CD4-positive, CD25-positive, alpha-beta regulatory T cell (primary cell): Measurements from ENCODE around the gene CMTM7. TPM values are rescaled to one million over a fixed set of nuclear protein-coding genes. Genes with fewer than 3 reads are reported as not detected.

Experiments used
- ATAC-seq, 2 donors: fragments of 150-1000 bp; cut with Tn5 transposase; one replicate each; pipeline ENCODE4 v1.10.0; 2021; ENCODE audit warnings: low read depth in 2 of 2, moderate number of reproducible peaks in 2 of 2, moderate library complexity in 1 of 2
- DNase-seq, 3 donors: peaks; one replicate each; pipeline versions ENCODE4 v3.0.0 to v3.0.0-alpha.2; 2012 to 2022; ENCODE audit warnings: mixed read lengths in 1 of 3
- H3K27ac ChIP-seq: one replicate; pipeline ENCODE4 v1.7.0; 2013; ENCODE audit warnings: mild to moderate bottlenecking, low read length; ENCODE audit not compliant: insufficient read depth, poor library complexity, severe bottlenecking
- H3K27me3 ChIP-seq: one replicate; pipeline ENCODE4 v1.7.0; 2013; ENCODE audit warnings: low read length; ENCODE audit not compliant: control insufficient read depth, insufficient read depth
- H3K36me3 ChIP-seq: one replicate; pipeline ENCODE4 v1.7.0; 2013; ENCODE audit warnings: mild to moderate bottlenecking, low read length, moderate library complexity; ENCODE audit not compliant: control insufficient read depth, insufficient read depth
- H3K4me1 ChIP-seq: 2 replicates; pipeline ENCODE4 v1.7.0; 2013; ENCODE audit warnings: mild to moderate bottlenecking, low read length; ENCODE audit not compliant: insufficient read depth, control insufficient read depth, poor library complexity, severe bottlenecking
- H3K4me3 ChIP-seq: one replicate; pipeline ENCODE4 v1.7.0; 2013; ENCODE audit warnings: low read depth, mild to moderate bottlenecking, low read length, moderate library complexity
- H3K9me3 ChIP-seq, 2 experiments: 1 replicate in 1 of 2; 2 replicates in 1 of 2; pipeline ENCODE4 v1.7.0; 2013; ENCODE audit warnings: low read length in 2 of 2, mild to moderate bottlenecking in 1 of 2, moderate library complexity in 1 of 2; ENCODE audit not compliant: control insufficient read depth in 2 of 2
- H3K27ac Mint-ChIP-seq, 3 donors: one replicate each; pipeline ENCODE4 v1.8.0; 2020 to 2022; ENCODE audit warnings: mild to moderate bottlenecking in 3 of 3, mixed read lengths in 3 of 3, moderate library complexity in 2 of 3
- H3K27me3 Mint-ChIP-seq: one replicate; pipeline ENCODE4 v1.8.0; 2022; ENCODE audit warnings: mild to moderate bottlenecking, mixed read lengths
- H3K36me3 Mint-ChIP-seq: one replicate; pipeline ENCODE4 v1.8.0; 2020; ENCODE audit warnings: mixed read lengths
- H3K4me1 Mint-ChIP-seq, 4 donors: one replicate each; pipeline ENCODE4 v1.8.0; 2020 to 2022; ENCODE audit warnings: mixed read lengths in 4 of 4, mild to moderate bottlenecking in 1 of 4
- H3K4me3 Mint-ChIP-seq, 4 donors: one replicate each; pipeline ENCODE4 v1.8.0; 2020 to 2022; ENCODE audit warnings: mild to moderate bottlenecking in 4 of 4, mixed read lengths in 4 of 4, moderate library complexity in 3 of 4
- H3K9me3 Mint-ChIP-seq, 7 donors: one replicate each; pipeline ENCODE4 v1.8.0; 2020 to 2022; ENCODE audit warnings: mixed read lengths in 7 of 7, mild to moderate bottlenecking in 3 of 7, moderate library complexity in 2 of 7
- polyA plus RNA-seq, 4 donors: library from polyadenylated mRNA; unstranded; fragments of 300-500 nt; fragmentation: Illumina TruSeq; gene quantifications; one replicate each; pipeline ENCODE4 v1.2.3, GENCODE V29; 2021
- total RNA-seq: library from RNA; stranded (reverse); gene quantifications from one replicate; pipeline ENCODE4 v1.2.3, GENCODE V29; 2022

Gene CMTM7
- total and polyA plus RNA-seq, 5 donors from 2014 or later: 77.3 to 231 (median 144) TPM

DNA sequence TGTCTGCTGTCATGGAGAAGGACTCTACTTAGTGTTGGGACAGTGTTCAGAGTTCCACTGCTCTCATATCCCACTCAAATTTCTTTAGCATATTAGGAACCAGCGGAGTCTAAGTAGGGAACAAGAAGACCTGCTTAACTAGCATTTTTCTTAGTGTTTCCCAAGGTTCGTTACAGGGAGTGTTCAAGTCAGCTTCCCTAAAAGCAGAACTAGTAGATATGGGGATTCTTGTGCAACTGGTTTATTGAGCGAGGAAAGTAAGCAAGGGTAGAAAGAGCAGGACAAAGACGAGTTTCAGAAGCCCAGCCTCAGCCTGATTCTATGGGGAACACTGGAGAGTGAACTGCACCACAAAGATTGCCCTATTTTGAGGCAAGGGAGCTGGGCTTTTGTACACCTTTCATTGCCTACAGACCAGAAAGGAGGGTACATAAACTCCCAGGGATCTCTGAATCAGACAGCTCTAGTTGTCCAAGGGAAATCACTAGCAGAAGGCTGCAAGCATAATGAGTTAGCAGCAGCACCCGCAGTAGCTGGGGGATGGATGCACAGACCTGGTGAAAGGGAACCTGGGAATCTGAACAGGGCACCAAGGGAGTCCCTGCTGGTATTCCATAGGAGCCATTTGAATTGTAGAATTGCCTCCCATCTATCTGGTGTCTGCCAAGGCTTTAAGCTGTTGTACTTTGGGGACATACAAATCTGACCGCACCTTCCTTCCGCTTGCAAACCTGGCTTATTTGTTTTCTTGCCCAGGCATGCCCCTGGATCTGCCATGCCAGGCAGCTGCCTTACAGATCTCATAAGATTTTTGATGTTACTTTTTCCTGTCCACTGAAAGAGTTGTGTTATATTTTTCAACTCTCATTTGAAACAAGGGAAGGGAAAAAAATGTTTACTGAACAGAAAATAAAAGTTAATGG, 15.1 kb downstream of the CMTM7 start:
- no peak for DNase-seq
- Histone ChIP-seq H3K27ac (no peak overlapping the region), H3K36me3 (peaks cover 17% of the 10 kb centered on the region), H3K9me3 (no peaks in the 10 kb centered on the region), H3K27me3 (no peaks in the 10 kb centered on the region), H3K4me3 (no peak overlapping the region), H3K4me1 (peaks cover 32% of the 10 kb centered on the region)
- Mint-ChIP-seq H3K27ac (peak overlapping the region; percentile 57 to 77 (median 66)), H3K36me3 (peaks cover 35% of the 10 kb centered on the region), H3K27me3 (no peaks in the 10 kb centered on the region), H3K9me3 (no peaks in the 10 kb centered on the region), H3K4me3 (peak overlapping the region in 1 of 4 donors; percentile 18), H3K4me1 (peaks cover 33 to 90% (median 71%) of the 10 kb centered on the region in 4 donors)
- no peak for ATAC-seq

DNA sequence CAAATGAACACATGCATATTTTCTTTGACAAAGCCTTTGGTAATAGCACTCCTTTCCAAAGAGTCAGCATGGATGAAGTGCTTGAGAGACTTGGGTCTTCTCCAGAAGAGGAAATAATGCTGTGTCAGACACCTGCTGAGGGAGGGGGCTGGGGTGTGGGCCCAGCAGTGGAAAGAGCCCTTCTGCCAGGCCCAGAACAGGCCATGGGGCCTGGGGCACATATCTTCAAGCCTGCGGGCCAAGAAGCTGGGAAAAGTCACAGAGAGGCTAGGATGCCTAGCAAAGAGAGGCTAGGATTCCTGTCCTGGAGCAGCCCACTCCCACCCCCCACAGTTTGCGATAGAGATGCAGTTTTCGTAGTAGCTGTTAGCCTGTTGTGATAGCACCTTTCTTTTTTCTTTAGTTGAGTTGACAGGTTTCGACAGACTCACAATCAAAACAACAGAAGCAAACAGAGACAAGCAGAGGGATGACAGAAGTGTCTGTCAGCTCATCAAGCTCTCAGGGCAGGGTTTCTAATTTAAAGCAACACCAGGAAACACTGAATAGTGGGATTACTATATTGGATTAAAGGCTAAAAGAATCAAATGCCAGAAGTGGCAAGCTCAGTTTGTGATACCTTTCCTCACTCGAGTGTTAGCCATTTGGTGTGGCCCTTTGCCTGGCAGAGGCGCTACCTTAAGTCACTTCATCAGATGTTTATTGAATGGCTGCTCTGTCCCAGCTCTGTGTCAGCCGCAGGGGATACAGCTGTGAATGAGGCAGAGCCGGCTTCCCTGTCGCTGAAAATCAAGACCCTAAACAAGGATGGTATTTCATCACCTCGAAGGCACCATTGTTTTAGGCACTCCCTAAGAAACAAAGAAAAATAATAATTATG, 19.0 kb downstream of the CMTM7 start:
- Histone ChIP-seq H3K4me3 (no peak overlapping the region), H3K9me3 (no peaks in the 10 kb centered on the region), H3K4me1 (peaks cover 24% of the 10 kb centered on the region), H3K27me3 (no peaks in the 10 kb centered on the region), H3K36me3 (peaks cover 5% of the 10 kb centered on the region), H3K27ac (peak overlapping the region; percentile 36)
- Mint-ChIP-seq H3K27ac (peak overlapping the region; percentile 70 to 95 (median 91)), H3K36me3 (peaks cover 18% of the 10 kb centered on the region), H3K27me3 (no peaks in the 10 kb centered on the region), H3K4me3 (peak overlapping the region in 2 of 4 donors; percentile 3 to 36), H3K9me3 (no peaks in the 10 kb centered on the region), H3K4me1 (peaks cover 32 to 89% (median 66%) of the 10 kb centered on the region in 4 donors)
- ATAC-seq (no peak), DNase-seq (no peak)

DNA sequence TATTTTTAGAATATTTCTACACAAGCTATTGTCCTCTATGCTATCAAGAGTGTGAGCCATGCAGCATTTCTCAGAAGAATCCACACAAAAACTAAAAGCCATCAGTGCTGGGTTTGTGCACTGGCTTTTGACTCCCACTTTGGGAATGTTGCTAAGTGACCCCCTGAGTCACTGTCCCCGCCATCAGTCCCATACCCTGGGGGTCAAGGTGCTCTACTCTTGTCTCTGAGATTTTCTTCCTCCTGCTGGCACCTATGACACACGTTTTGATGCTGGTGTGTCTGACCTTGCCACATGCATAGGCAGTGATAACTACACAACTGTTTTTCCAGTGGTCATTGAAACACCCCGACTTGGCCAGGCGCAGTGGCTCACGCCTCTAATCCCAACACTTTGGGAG, 19.8 kb downstream of the CMTM7 start:
- H3K36me3 ChIP-seq: peaks cover 1% of the 10 kb centered on the region
- no peak overlapping the region for H3K27ac ChIP-seq
- Mint-ChIP-seq H3K27ac (peak overlapping the region in 2 of 3 donors; percentile 15 to 97), H3K9me3 (no peaks in the 10 kb centered on the region), H3K4me3 (peak overlapping the region in 2 of 4 donors; percentile 51 to 53), H3K27me3 (no peaks in the 10 kb centered on the region), H3K4me1 (peaks cover 28 to 88% (median 63%) of the 10 kb centered on the region in 4 donors), H3K36me3 (peaks cover 12% of the 10 kb centered on the region)
- H3K4me1 ChIP-seq: peaks cover 28% of the 10 kb centered on the region
- no peak overlapping the region for H3K4me3 ChIP-seq
- H3K27me3 ChIP-seq: no peaks in the 10 kb centered on the region
- no peak for ATAC-seq
- DNase-seq: no peak
- H3K9me3 ChIP-seq: no peaks in the 10 kb centered on the region

DNA sequence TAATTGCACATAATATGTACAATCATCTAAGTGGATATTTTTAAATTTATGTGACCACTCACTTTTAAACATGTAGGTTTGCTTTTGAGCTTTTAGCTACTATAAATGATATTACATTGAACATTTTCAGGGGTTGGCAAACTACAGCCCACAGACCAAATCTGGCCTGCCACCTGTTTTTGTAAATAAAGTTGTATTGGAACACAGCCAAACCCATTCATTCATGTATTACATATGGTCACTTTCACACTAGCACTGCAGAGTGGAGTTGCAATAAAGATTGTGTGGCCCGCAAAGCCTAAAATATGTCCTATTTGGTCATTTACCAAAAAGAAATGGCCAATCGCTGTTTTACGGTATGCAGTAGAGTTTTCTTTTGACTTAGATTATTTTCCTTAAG, 21.2 kb downstream of the CMTM7 start:
- peak overlapping the region; percentile 48 for H3K27ac ChIP-seq
- no peak for ATAC-seq
- DNase-seq: no peak
- H3K4me1 ChIP-seq: peaks cover 37% of the 10 kb centered on the region
- H3K9me3 ChIP-seq: no peaks in the 10 kb centered on the region
- Mint-ChIP-seq H3K4me1 (peaks cover 22 to 89% (median 67%) of the 10 kb centered on the region in 4 donors), H3K27ac (peak overlapping the region in 2 of 3 donors; percentile 63 to 97), H3K9me3 (no peaks in the 10 kb centered on the region), H3K27me3 (no peaks in the 10 kb centered on the region), H3K36me3 (peaks cover 11% of the 10 kb centered on the region), H3K4me3 (peak overlapping the region in 2 of 4 donors; percentile 22 to 83)
- no peaks in the 10 kb centered on the region for H3K27me3 ChIP-seq
- H3K4me3 ChIP-seq: no peak overlapping the region
- no peaks in the 10 kb centered on the region for H3K36me3 ChIP-seq

DNA sequence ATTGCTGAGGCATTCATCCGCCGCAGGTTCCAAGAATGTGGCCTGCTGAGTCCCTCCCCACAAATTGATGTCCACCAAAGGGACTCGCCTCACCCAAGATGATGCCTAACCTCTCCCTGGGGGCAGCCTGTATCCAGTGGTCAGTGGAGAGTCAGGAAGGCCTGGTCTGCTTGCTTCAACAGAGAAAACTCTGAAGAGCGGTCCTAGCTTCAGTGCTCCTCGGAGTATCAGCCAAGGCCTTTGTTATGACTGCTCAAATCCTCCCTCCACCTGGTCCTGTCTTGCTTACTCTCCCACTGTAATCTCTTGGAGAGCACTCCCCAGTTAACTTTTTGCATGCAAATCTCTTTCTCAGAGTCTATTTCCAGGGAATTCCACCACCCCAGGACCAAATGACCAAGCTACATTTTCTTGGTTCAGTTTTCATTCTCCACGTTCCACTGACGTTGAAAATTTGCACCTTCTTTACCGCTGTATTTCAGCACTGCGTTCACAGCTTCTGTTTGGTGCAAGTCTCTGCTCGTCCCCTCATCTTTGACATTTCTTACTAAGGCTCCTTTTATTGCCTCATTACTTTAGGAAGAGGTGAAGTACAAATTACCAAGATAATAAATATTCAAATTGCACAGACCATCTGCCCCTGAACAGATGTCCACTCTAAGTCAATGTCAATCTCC, 22.3 kb downstream of the CMTM7 start:
- no peaks in the 10 kb centered on the region for H3K9me3 ChIP-seq
- ATAC-seq (peak in 1 of 2 donors; percentile 4), DNase-seq (no peak)
- peaks cover 48% of the 10 kb centered on the region for H3K4me1 ChIP-seq
- H3K27me3 ChIP-seq: no peaks in the 10 kb centered on the region
- H3K27ac ChIP-seq: peak overlapping the region; percentile 86
- Mint-ChIP-seq H3K9me3 (no peaks in the 10 kb centered on the region), H3K4me1 (peaks cover 24 to 92% (median 70%) of the 10 kb centered on the region in 4 donors), H3K27ac (peak overlapping the region; percentile 96 to 100 (median 97)), H3K36me3 (peaks cover 9% of the 10 kb centered on the region), H3K27me3 (no peaks in the 10 kb centered on the region), H3K4me3 (peak overlapping the region in 3 of 4 donors; percentile 36 to 70 (median 61))
- no peaks in the 10 kb centered on the region for H3K36me3 ChIP-seq
- H3K4me3 ChIP-seq: peak overlapping the region; percentile 11

DNA sequence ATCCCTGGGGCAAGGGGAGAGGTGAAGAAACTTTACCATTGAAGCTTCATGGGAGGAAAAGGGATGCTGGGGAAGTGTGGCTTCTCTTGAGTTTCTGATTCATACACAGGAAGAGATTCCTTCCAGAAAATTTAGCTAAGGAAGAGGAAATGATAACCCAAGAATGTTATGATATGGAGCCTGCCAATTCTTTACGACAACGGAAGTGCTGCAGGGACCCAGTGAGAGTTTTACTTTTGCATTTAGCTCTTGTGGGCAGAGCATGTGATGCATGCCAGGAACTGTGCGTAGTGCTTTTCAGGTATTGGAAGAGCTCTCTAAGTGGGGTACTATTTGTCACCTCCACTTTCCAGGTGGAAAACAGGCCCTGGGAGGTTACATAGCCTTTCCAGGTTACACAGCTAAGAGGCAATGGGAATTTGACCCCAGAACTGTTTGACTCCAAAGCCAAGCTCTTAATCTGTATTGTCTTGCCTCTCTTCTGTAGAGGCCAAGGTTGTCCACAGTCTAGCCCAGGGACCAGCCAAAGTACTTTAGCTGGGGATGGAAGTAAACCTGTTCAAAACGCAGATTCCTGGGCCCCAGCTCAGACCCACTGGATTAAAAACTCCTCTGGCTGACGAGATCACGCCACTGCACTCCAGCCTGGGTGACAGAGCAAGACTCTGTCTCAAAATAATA, 23.0 kb downstream of the CMTM7 start:
- peak overlapping the region; percentile 96 to 100 (median 97) for H3K27ac Mint-ChIP-seq
- peak overlapping the region; percentile 11 for H3K4me3 ChIP-seq
- ATAC-seq: peak; percentile 94 to 97
- peak; percentile 23 to 86 (median 71) for DNase-seq
- H3K27ac ChIP-seq: peak overlapping the region; percentile 86
- H3K36me3 ChIP-seq: no peaks in the 10 kb centered on the region
- H3K4me1 Mint-ChIP-seq: peaks cover 27 to 92% (median 71%) of the 10 kb centered on the region in 4 donors
- H3K9me3 Mint-ChIP-seq: no peaks in the 10 kb centered on the region
- peaks cover 4% of the 10 kb centered on the region for H3K36me3 Mint-ChIP-seq
- no peaks in the 10 kb centered on the region for H3K9me3 ChIP-seq
- H3K27me3 ChIP-seq: no peaks in the 10 kb centered on the region
- peak overlapping the region; percentile 43 to 70 (median 66) for H3K4me3 Mint-ChIP-seq
- no peaks in the 10 kb centered on the region for H3K27me3 Mint-ChIP-seq
- peaks cover 55% of the 10 kb centered on the region for H3K4me1 ChIP-seq
